Hippocampal formation (tissue), 2 donors: ENCODE data around the gene KIF7.
"Not testable (repeated sequence)": the region's sequence is repeated elsewhere in the genome, so short reads cannot be mapped to it uniquely, and the experiment has no call there.

Source experiments
- DNase-seq, 2 donors: peaks; one replicate each; lab custom pipeline; 2025; lab: John Stamatoyannopoulos, UW

The KIF7 gene

GRCh38 chr15:89654847-89655805, at the start of gene KIF7:
Gene KIF7, minus strand, starts transcription at chr15:89655467. Its CDS starts 2,537 bp downstream, at chr15:89652930.
- DNase-seq, result no peak

- no peak for DNase-seq
Observed at GRCh38 chr15:89704411-89704810, 49.1 kb upstream of the KIF7 start.

- DNase-seq, result no peak
Observed at GRCh38 chr15:89695198-89695597, 39.9 kb upstream of the KIF7 start.

- DNase-seq, result no peak
Observed at GRCh38 chr15:89693696-89694095, 38.4 kb upstream of the KIF7 start.

- no peak for DNase-seq
Observed at GRCh38 chr15:89693091-89693490, 37.8 kb upstream of the KIF7 start.

- peak; percentile 20 to 45 for DNase-seq
Observed at GRCh38 chr15:89690276-89691218, 35.3 kb upstream of the KIF7 start, which contains the start of the genes PEX11A and WDR93. Gene PEX11A, minus strand, starts transcription at chr15:89690754. Its CDS starts 122 bp downstream, at chr15:89690632. Gene WDR93, plus strand, starts transcription at chr15:89690811. Its CDS starts 10,936 bp downstream, at chr15:89701747.

GRCh38 chr15:89689930-89690275, 34.6 kb upstream of the KIF7 start:
- not testable (repeated sequence) for DNase-seq

GRCh38 chr15:89686522-89686921, 31.3 kb upstream of the KIF7 start:
- no peak for DNase-seq

- no peak for DNase-seq
Observed at GRCh38 chr15:89685995-89686394, 30.7 kb upstream of the KIF7 start.

- DNase-seq, result no peak
Observed at GRCh38 chr15:89681146-89681545, 25.9 kb upstream of the KIF7 start.

GRCh38 chr15:89680282-89680873, 25.1 kb upstream of the KIF7 start:
- DNase-seq, result peak in 1 of 2 donors; percentile 63

- DNase-seq, result no peak
Observed at GRCh38 chr15:89679212-89679611, 23.9 kb upstream of the KIF7 start, which contains the start of gene PLIN1. Gene PLIN1, minus strand, starts transcription at chr15:89679367. Its CDS starts 1,878 bp downstream, at chr15:89677489.

GRCh38 chr15:89677381-89677780, 22.1 kb upstream of the KIF7 start:
- DNase-seq, result no peak

- no peak for DNase-seq
Observed at GRCh38 chr15:89675606-89676005, 20.3 kb upstream of the KIF7 start.

GRCh38 chr15:89674526-89674925, 19.3 kb upstream of the KIF7 start:
- no peak for DNase-seq

GRCh38 chr15:89673165-89673512, 17.9 kb upstream of the KIF7 start:
- no peak for DNase-seq

- no peak for DNase-seq
Observed at GRCh38 chr15:89672221-89673164, 17.2 kb upstream of the KIF7 start.

GRCh38 chr15:89671687-89672086, 16.4 kb upstream of the KIF7 start:
- no peak for DNase-seq

- DNase-seq, result no peak
Observed at GRCh38 chr15:89670971-89671560, 15.8 kb upstream of the KIF7 start.

- no peak for DNase-seq
Observed at GRCh38 chr15:89669941-89670340, 14.7 kb upstream of the KIF7 start.
